ENCODE results near the gene PTOV1. TPM values are rescaled to one million over a fixed set of nuclear protein-coding genes. Genes with fewer than 3 reads are reported as not detected.

PTOV1 gene
- total and polyA plus RNA-seq, 2 experiments from 2014 or later = 114 to 294 TPM

GRCh38 chr19:49877020-49877878 is 26.3 kb downstream of the PTOV1 start, which contains the start of the genes AKT1S1 and TBC1D17:
Gene AKT1S1 (minus strand): TSS chr19:49877355. CDS start chr19:49873295, 4,060 bp downstream.
Gene TBC1D17 (plus strand): TSS chr19:49877702. CDS start chr19:49877724, 22 bp downstream.
- peak; percentile 100 for DNase-seq (ENCODE audit: low spot score)
- under 1% methylated on average over 60 of the region's 61 CpGs for WGBS (ENCODE audit: low lambda C conversion rate, missing lambda C conversion rate)
- peak within 1 kb of the TSS; percentile 57 for H2AFZ ChIP-seq
- peaks cover 41% of the 10 kb centered on the region for H3K79me2 ChIP-seq
- no peaks in the 10 kb centered on the region for H3K9me2 ChIP-seq (replicated peaks; ENCODE audit: insufficient read depth)
- no peaks in the 10 kb centered on the region for H3K27me3 ChIP-seq
- no peaks in the 10 kb centered on the region for H3K9me3 ChIP-seq (ENCODE audit: low read depth)
- TF ChIP-seq EZH2phosphoT487 (IDR thresholded peaks at IDR 0.05; ENCODE audit: low read depth, severe bottlenecking, unreplicated experiment) = no peak
- no peak for TF ChIP-seq CTCF (IDR thresholded peaks at IDR 0.05; ENCODE audit: poor library complexity)
- TF ChIP-seq EZH2 (IDR thresholded peaks at IDR 0.05; ENCODE audit: borderline replicate concordance) = no peak
- peak within 1 kb of the TSS; percentile 90 for H3K4me2 ChIP-seq
- peak within 1 kb of the TSS; percentile 96 for H3K27ac ChIP-seq
- H3K4me1 ChIP-seq (ENCODE audit: insufficient read depth) = peaks cover 10% of the 10 kb centered on the region
- no peaks in the 10 kb centered on the region for H3K36me3 ChIP-seq (replicated peaks; ENCODE audit: insufficient read depth, low read depth)
- H4K20me1 ChIP-seq (ENCODE audit: insufficient read depth, poor library complexity, severe bottlenecking) = no peaks in the 10 kb centered on the region
- H3K4me3 ChIP-seq = peak within 1 kb of the TSS; percentile 75

- Histone ChIP-seq H3K4me3 (peak overlapping the region; percentile 75), H3K79me2 (peaks cover 41% of the 10 kb centered on the region), H4K20me1 (ENCODE audit: insufficient read depth, poor library complexity, severe bottlenecking) (no peaks in the 10 kb centered on the region), H3K4me2 (peak overlapping the region; percentile 79), H3K9me2 (replicated peaks; ENCODE audit: insufficient read depth) (no peaks in the 10 kb centered on the region), H3K27ac (peak overlapping the region; percentile 96), H3K27me3 (no peaks in the 10 kb centered on the region), H3K4me1 (ENCODE audit: insufficient read depth) (peaks cover 10% of the 10 kb centered on the region), H3K9me3 (ENCODE audit: low read depth) (no peaks in the 10 kb centered on the region), H3K36me3 (replicated peaks; ENCODE audit: insufficient read depth, low read depth) (peaks cover 5% of the 10 kb centered on the region), H2AFZ (no peak overlapping the region)
- WGBS (ENCODE audit: low lambda C conversion rate, missing lambda C conversion rate) = 8% methylated on average over 27 of the region's 41 CpGs
- DNase-seq (ENCODE audit: low spot score) = peak; percentile 99
- TF ChIP-seq EZH2phosphoT487 (IDR thresholded peaks at IDR 0.05; ENCODE audit: low read depth, severe bottlenecking, unreplicated experiment) = no peak
- TF ChIP-seq CTCF (IDR thresholded peaks at IDR 0.05; ENCODE audit: poor library complexity) = no peak
- no peak for TF ChIP-seq EZH2 (IDR thresholded peaks at IDR 0.05; ENCODE audit: borderline replicate concordance)
These were observed 27.2 kb downstream of the PTOV1 start for GRCh38 chr19:49877879-49878743.

GRCh38 chr19:49878744-49879070 is 27.7 kb downstream of the PTOV1 start:
- H3K36me3 ChIP-seq (replicated peaks; ENCODE audit: insufficient read depth, low read depth) = peaks cover 8% of the 10 kb centered on the region
- no peak overlapping the region for H2AFZ ChIP-seq
- H3K27me3 ChIP-seq = no peaks in the 10 kb centered on the region
- peak overlapping the region; percentile 79 for H3K4me2 ChIP-seq
- 85% methylated on average over 9 of the region's 9 CpGs for WGBS (ENCODE audit: low lambda C conversion rate, missing lambda C conversion rate)
- TF ChIP-seq EZH2phosphoT487 (IDR thresholded peaks at IDR 0.05; ENCODE audit: low read depth, severe bottlenecking, unreplicated experiment) (no peak), CTCF (IDR thresholded peaks at IDR 0.05; ENCODE audit: poor library complexity) (no peak), EZH2 (IDR thresholded peaks at IDR 0.05; ENCODE audit: borderline replicate concordance) (no peak)
- peak overlapping the region; percentile 87 for H3K27ac ChIP-seq
- no peaks in the 10 kb centered on the region for H4K20me1 ChIP-seq (ENCODE audit: insufficient read depth, poor library complexity, severe bottlenecking)
- H3K9me2 ChIP-seq (replicated peaks; ENCODE audit: insufficient read depth) = no peaks in the 10 kb centered on the region
- H3K4me1 ChIP-seq (ENCODE audit: insufficient read depth) = peaks cover 10% of the 10 kb centered on the region
- H3K4me3 ChIP-seq = peak overlapping the region; percentile 75
- peaks cover 41% of the 10 kb centered on the region for H3K79me2 ChIP-seq
- no peak for DNase-seq (ENCODE audit: low spot score)
- no peaks in the 10 kb centered on the region for H3K9me3 ChIP-seq (ENCODE audit: low read depth)
